Measurements from ENCODE around the gene FRMD4A.
A peak's percentile ranks its signal among the peaks of the same experiment; 100 is the strongest.

DNA sequence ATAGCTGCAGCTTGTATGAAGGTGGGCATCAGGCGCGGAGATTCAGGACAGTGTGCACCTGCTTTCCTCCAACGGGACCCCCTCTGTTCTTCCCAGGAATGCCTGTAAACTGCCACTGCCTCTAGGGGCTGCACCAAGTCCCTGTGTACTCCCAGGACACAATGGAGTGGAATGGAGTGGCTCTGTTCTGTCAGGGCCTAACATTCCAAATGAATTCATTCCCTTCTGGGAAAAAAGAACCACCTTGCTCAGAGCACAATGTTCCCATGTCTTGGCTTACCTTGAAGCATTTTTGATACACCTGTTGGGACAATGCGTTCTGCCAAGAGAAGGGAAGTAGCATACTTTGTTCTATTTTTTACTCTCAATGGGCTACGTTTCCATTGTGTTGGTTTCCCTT, 339.4 kb downstream of the FRMD4A start:
- TF ChIP-seq, protein P1, sequence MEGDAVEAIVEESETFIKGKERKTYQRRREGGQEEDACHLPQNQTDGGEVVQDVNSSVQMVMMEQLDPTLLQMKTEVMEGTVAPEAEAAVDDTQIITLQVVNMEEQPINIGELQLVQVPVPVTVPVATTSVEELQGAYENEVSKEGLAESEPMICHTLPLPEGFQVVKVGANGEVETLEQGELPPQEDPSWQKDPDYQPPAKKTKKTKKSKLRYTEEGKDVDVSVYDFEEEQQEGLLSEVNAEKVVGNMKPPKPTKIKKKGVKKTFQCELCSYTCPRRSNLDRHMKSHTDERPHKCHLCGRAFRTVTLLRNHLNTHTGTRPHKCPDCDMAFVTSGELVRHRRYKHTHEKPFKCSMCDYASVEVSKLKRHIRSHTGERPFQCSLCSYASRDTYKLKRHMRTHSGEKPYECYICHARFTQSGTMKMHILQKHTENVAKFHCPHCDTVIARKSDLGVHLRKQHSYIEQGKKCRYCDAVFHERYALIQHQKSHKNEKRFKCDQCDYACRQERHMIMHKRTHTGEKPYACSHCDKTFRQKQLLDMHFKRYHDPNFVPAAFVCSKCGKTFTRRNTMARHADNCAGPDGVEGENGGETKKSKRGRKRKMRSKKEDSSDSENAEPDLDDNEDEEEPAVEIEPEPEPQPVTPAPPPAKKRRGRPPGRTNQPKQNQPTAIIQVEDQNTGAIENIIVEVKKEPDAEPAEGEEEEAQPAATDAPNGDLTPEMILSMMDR (IDR thresholded peaks at IDR 0.05), result peak; percentile 27; the same call in 1 of the 2 replicates
- TF ChIP-seq TAF1 (IDR thresholded peaks at IDR 0.05; ENCODE audit: borderline replicate concordance, low read depth, low read length), result no peak
